ENCODE data around the gene LYRM9.
"Not testable (repeated sequence)": the region's sequence is repeated elsewhere in the genome, so short reads cannot be mapped to it uniquely, and the experiment has no call there.

DNA sequence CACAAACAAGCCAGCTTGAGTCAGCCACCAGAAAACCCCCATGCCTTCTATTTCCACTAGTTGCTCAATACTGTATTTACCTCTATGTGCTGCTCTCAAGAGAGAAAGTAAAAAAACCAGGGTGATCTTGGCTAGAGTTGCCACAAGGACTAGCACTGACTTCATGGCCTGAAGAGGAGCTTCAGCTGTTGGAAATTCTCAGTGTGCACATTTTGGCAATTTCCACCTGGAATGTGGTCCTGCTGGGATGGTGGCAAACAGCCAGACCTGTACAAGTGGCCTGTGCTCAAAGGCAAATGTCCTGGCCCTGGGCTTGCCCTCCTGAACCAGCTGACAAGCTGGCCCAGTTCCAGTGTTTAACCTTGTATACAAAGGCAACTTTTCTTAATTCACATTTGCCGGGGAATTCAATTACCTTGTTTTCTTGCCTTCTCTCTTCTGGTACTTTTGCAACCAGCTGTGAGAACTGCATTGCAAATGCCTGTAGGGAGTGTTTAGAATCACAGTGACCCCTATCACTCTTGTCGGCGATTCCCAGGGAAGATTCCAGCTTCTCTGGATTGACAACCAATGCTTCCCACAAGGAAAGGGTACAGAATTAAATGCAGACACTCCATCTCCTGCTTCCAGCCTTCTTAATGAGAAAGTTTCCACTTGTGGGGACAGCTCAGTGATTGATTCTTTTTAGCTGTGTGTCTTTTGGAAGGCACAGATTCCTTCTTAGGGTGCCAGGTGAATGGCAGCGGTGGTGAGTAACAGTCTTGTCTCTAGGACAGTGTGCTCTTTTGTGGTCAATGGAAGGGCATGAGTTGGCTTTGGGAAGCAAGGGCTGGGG lies 53.4 kb downstream of the LYRM9 start:
- TF ChIP-seq EZH2 (IDR thresholded peaks at IDR 0.05; ENCODE audit: borderline replicate concordance, control insufficient read depth, low read depth, low read length); EGR1 (IDR thresholded peaks at IDR 0.05; ENCODE audit: borderline replicate concordance in 1 of 2, low read depth in 2 of 2, low read length in 2 of 2); KDM1A (IDR thresholded peaks at IDR 0.05; ENCODE audit: borderline replicate concordance); CTCF (IDR thresholded peaks at IDR 0.05 in 2 of 3, conservative IDR thresholded peaks at IDR 0.05 in 1 of 3; ENCODE audit: control insufficient read depth in 2 of 3, extremely low read depth in 1 of 3, insufficient read depth in 1 of 3, low read depth in 3 of 3, low read length in 3 of 3); MYB (IDR thresholded peaks at IDR 0.05; ENCODE audit: borderline replicate concordance, low read depth, low read length); GABPA (IDR thresholded peaks at IDR 0.05; ENCODE audit: low read depth); ZNF274 (IDR thresholded peaks at IDR 0.05; ENCODE audit: insufficient read depth, insufficient read length); RFX5 (IDR thresholded peaks at IDR 0.05; ENCODE audit: low read depth, low read length); YY1 (IDR thresholded peaks at IDR 0.05; ENCODE audit: low read depth, low read length); CREB1 (IDR thresholded peaks at IDR 0.05; ENCODE audit: low read depth): not testable (repeated sequence)
- TF ChIP-seq, protein P1, sequence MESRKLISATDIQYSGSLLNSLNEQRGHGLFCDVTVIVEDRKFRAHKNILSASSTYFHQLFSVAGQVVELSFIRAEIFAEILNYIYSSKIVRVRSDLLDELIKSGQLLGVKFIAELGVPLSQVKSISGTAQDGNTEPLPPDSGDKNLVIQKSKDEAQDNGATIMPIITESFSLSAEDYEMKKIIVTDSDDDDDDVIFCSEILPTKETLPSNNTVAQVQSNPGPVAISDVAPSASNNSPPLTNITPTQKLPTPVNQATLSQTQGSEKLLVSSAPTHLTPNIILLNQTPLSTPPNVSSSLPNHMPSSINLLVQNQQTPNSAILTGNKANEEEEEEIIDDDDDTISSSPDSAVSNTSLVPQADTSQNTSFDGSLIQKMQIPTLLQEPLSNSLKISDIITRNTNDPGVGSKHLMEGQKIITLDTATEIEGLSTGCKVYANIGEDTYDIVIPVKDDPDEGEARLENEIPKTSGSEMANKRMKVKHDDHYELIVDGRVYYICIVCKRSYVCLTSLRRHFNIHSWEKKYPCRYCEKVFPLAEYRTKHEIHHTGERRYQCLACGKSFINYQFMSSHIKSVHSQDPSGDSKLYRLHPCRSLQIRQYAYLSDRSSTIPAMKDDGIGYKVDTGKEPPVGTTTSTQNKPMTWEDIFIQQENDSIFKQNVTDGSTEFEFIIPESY (IDR thresholded peaks at IDR 0.05): not testable (repeated sequence)

Measured in GM12878 (cell line).